ENCODE measurements around the gene SCAF8. TPM values are rescaled to one million over a fixed set of nuclear protein-coding genes. Genes with fewer than 3 reads are reported as not detected.
"Not testable (repeated sequence)": the region's sequence is repeated elsewhere in the genome, so short reads cannot be mapped to it uniquely, and the experiment has no call there.

The SCAF8 gene
- total RNA-seq, 1 donor from 2014 or later = 76.7 TPM

GRCh38 chr6:154710689-154711088 lies 22.5 kb upstream of the SCAF8 start:
- no peak for DNase-seq (ENCODE audit: low spot score in 2 of 2, unreplicated experiment in 2 of 2)
- no peak for TF ChIP-seq CTCF (IDR thresholded peaks at IDR 0.05; ENCODE audit: unreplicated experiment)
- Mint-ChIP-seq H3K27me3 (ENCODE audit: low read depth) (no peaks in the 10 kb centered on the region), H3K4me1 (no peaks in the 10 kb centered on the region), H3K4me3 (no peak overlapping the region), H3K36me3 (no peaks in the 10 kb centered on the region), H3K9me3 (no peaks in the 10 kb centered on the region), H3K27ac (no peak overlapping the region)

GRCh38 chr6:154715446-154715845 lies 17.8 kb upstream of the SCAF8 start:
- Mint-ChIP-seq H3K27me3 (ENCODE audit: low read depth) (no peaks in the 10 kb centered on the region), H3K9me3 (peaks cover 9% of the 10 kb centered on the region), H3K36me3 (peaks cover 1% of the 10 kb centered on the region), H3K4me3 (no peak overlapping the region), H3K4me1 (no peaks in the 10 kb centered on the region), H3K27ac (no peak overlapping the region)
- DNase-seq (ENCODE audit: low spot score in 2 of 2, unreplicated experiment in 2 of 2) = no peak
- TF ChIP-seq CTCF (IDR thresholded peaks at IDR 0.05; ENCODE audit: unreplicated experiment) = no peak

- H3K27me3 Mint-ChIP-seq (ENCODE audit: low read depth); H3K4me1 Mint-ChIP-seq; H3K27ac Mint-ChIP-seq; H3K9me3 Mint-ChIP-seq; H3K4me3 Mint-ChIP-seq; H3K36me3 Mint-ChIP-seq; DNase-seq (ENCODE audit: low spot score in 2 of 2, unreplicated experiment in 2 of 2): not testable (repeated sequence)
Observed at GRCh38 chr6:154716350-154716749, 16.9 kb upstream of the SCAF8 start.

- no peaks in the 10 kb centered on the region for H3K27me3 Mint-ChIP-seq (ENCODE audit: low read depth)
- no peak overlapping the region for H3K4me3 Mint-ChIP-seq
- TF ChIP-seq CTCF (IDR thresholded peaks at IDR 0.05; ENCODE audit: unreplicated experiment) = no peak
- H3K9me3 Mint-ChIP-seq = peaks cover 9% of the 10 kb centered on the region
- DNase-seq (ENCODE audit: low spot score in 2 of 2, unreplicated experiment in 2 of 2) = no peak
- H3K4me1 Mint-ChIP-seq = no peaks in the 10 kb centered on the region
- H3K27ac Mint-ChIP-seq = no peak overlapping the region
- H3K36me3 Mint-ChIP-seq = peaks cover 1% of the 10 kb centered on the region
Observed at GRCh38 chr6:154719433-154719832, 13.8 kb upstream of the SCAF8 start.

GRCh38 chr6:154719854-154720253 lies 13.4 kb upstream of the SCAF8 start:
- H3K36me3 Mint-ChIP-seq = peaks cover 1% of the 10 kb centered on the region
- H3K27me3 Mint-ChIP-seq (ENCODE audit: low read depth) = no peaks in the 10 kb centered on the region

GRCh38 chr6:154721460-154721859 lies 11.8 kb upstream of the SCAF8 start:
- no peaks in the 10 kb centered on the region for H3K4me1 Mint-ChIP-seq
- TF ChIP-seq CTCF (IDR thresholded peaks at IDR 0.05; ENCODE audit: unreplicated experiment) = no peak
- DNase-seq (ENCODE audit: low spot score in 2 of 2, unreplicated experiment in 2 of 2) = no peak

More at GRCh38 chr6:154719854-154720253, 13.4 kb upstream of the SCAF8 start:
- TF ChIP-seq CTCF (IDR thresholded peaks at IDR 0.05; ENCODE audit: unreplicated experiment) = no peak
- H3K9me3 Mint-ChIP-seq = peaks cover 9% of the 10 kb centered on the region
- H3K4me3 Mint-ChIP-seq = no peak overlapping the region
- H3K27ac Mint-ChIP-seq = no peak overlapping the region
- no peak for DNase-seq (ENCODE audit: low spot score in 2 of 2, unreplicated experiment in 2 of 2)
- no peaks in the 10 kb centered on the region for H3K4me1 Mint-ChIP-seq

More at GRCh38 chr6:154721460-154721859, 11.8 kb upstream of the SCAF8 start:
- Mint-ChIP-seq H3K9me3 (peaks cover 9% of the 10 kb centered on the region), H3K4me3 (no peak overlapping the region), H3K27ac (no peak overlapping the region), H3K27me3 (ENCODE audit: low read depth) (no peaks in the 10 kb centered on the region), H3K36me3 (peaks cover 1% of the 10 kb centered on the region)
